ENCODE measurements around the gene PI4KA.

Gene PI4KA

DNA sequence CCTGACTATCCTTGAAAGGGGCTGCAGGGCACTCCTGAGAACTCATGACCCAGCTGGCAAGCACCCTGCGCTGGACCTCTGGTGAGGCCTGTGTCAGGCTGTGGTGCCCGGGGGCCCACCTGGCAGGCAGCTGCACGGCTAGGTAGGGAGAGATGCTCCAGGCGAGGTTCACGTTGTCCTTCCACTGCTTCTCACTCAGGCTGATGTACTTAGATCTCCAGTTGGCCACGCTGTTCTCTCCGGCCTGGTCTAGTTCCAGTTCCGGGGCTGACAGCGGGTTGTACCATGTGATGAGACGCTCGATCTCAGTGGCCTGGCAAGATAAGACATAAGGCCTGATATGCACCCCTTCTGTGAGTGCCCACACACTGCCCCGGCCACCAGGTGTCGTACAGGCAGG, 129.4 kb downstream of the PI4KA start:
- WGBS (ENCODE audit: extremely low coverage, insufficient coverage, insufficient read length): no CpG with 5 or more reads among the region's 13 CpGs

DNA sequence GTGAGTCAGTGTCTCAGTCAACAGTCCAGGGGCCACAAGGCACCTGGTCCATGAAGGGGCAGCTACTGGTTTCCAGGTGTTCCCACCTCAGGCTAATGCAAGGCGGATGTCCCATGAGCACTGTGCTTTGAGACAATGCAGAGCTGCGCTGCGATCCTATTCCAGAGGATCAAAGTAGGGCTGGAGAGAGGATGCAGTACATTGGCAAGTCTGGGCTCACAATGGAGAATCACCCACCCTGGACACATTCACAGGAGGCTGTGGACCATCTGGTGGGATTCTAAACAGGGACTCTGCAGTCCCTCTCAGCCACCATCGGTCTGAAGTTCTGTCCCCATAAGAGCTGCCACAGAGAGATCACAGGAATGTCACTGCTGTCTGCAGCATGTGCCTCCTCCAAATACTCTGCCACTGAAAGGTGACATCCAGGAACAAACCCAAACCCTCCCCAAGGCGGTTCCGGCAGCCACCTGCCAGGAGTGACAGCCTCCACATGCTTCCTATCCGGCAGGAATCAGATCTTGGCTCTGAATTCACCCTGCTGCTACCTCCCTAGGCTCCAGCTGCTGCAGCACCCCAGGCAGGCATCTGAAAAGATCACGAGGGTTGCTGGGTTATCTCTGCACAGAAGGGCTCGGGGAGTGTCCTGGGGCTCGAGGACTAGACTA, 130.0 kb downstream of the PI4KA start:
- H3K18ac ChIP-seq (ENCODE audit: low read length): no peak overlapping the region
- no peak overlapping the region for H3K27ac ChIP-seq (ENCODE audit: low read depth, low read length)
- no peak overlapping the region for H3K4me3 ChIP-seq (ENCODE audit: low read depth, low read length)
- no peak overlapping the region for H3K23ac ChIP-seq (ENCODE audit: low read length)
- H3K36me3 ChIP-seq (ENCODE audit: control insufficient read depth in 1 of 2, insufficient read depth in 2 of 2, low read length in 2 of 2): peaks cover 44 to 46% of the 10 kb centered on the region in 2 experiments
- no peak overlapping the region for H2BK5ac ChIP-seq (ENCODE audit: low read depth, low read length, poor library complexity)
- H3K4me2 ChIP-seq (ENCODE audit: low read length): no peak overlapping the region
- H2AK5ac ChIP-seq (ENCODE audit: low read length): no peak overlapping the region
- no peak overlapping the region for H2BK120ac ChIP-seq (ENCODE audit: insufficient read depth, low read length, poor library complexity)
- no peak overlapping the region for H3K14ac ChIP-seq (ENCODE audit: low read length)
- no peak overlapping the region for H2AFZ ChIP-seq (ENCODE audit: insufficient read depth, low read length, poor library complexity)
- DNase-seq: no peak
- H3K4me1 ChIP-seq (ENCODE audit: control insufficient read depth in 1 of 2, insufficient read depth in 2 of 2, low read length in 2 of 2): no peaks in the 10 kb centered on the region
- no peak overlapping the region for H3K4ac ChIP-seq (ENCODE audit: low read depth, low read length)
- no peaks in the 10 kb centered on the region for H3K27me3 ChIP-seq (ENCODE audit: insufficient read depth, low read length)
- H4K8ac ChIP-seq (ENCODE audit: low read depth, low read length): no peak overlapping the region
- H4K91ac ChIP-seq (ENCODE audit: low read depth, low read length): no peak overlapping the region
- WGBS (ENCODE audit: extremely low coverage, insufficient coverage, insufficient read length): no CpG with 5 or more reads among the region's 10 CpGs
- no peaks in the 10 kb centered on the region for H3K79me2 ChIP-seq (ENCODE audit: control insufficient read depth, insufficient read depth, low read length, poor library complexity)
- H2BK12ac ChIP-seq (ENCODE audit: low read length): no peak overlapping the region
- no peaks in the 10 kb centered on the region for H3K9me3 ChIP-seq (ENCODE audit: insufficient read depth, low read depth, low read length)
- H3K9ac ChIP-seq (ENCODE audit: low read length): no peak overlapping the region
- H4K12ac ChIP-seq (ENCODE audit: low read depth, low read length): no peak overlapping the region
- H3K79me1 ChIP-seq (ENCODE audit: low read length): no peaks in the 10 kb centered on the region

More for the DNA sequence above, 129.4 kb downstream of the PI4KA start:
- no peak for DNase-seq
- H3K9ac ChIP-seq (ENCODE audit: low read length): no peak overlapping the region
- no peak overlapping the region for H2AFZ ChIP-seq (ENCODE audit: insufficient read depth, low read length, poor library complexity)
- no peak overlapping the region for H3K23ac ChIP-seq (ENCODE audit: low read length)
- H2BK120ac ChIP-seq (ENCODE audit: insufficient read depth, low read length, poor library complexity): no peak overlapping the region
- H3K14ac ChIP-seq (ENCODE audit: low read length): no peak overlapping the region
- no peak overlapping the region for H3K27ac ChIP-seq (ENCODE audit: low read depth, low read length)
- H3K18ac ChIP-seq (ENCODE audit: low read length): no peak overlapping the region
- peaks cover 44 to 46% of the 10 kb centered on the region in 2 experiments for H3K36me3 ChIP-seq (ENCODE audit: control insufficient read depth in 1 of 2, insufficient read depth in 2 of 2, low read length in 2 of 2)
- no peaks in the 10 kb centered on the region for H3K9me3 ChIP-seq (ENCODE audit: insufficient read depth, low read depth, low read length)
- no peaks in the 10 kb centered on the region for H3K27me3 ChIP-seq (ENCODE audit: insufficient read depth, low read length)
- no peak overlapping the region for H3K4ac ChIP-seq (ENCODE audit: low read depth, low read length)
- H3K4me2 ChIP-seq (ENCODE audit: low read length): no peak overlapping the region
- H2BK12ac ChIP-seq (ENCODE audit: low read length): no peak overlapping the region
- H3K4me3 ChIP-seq (ENCODE audit: low read depth, low read length): no peak overlapping the region
- H3K79me1 ChIP-seq (ENCODE audit: low read length): no peaks in the 10 kb centered on the region
- no peak overlapping the region for H4K91ac ChIP-seq (ENCODE audit: low read depth, low read length)
- no peak overlapping the region for H4K8ac ChIP-seq (ENCODE audit: low read depth, low read length)
- no peak overlapping the region for H2BK5ac ChIP-seq (ENCODE audit: low read depth, low read length, poor library complexity)
- H4K12ac ChIP-seq (ENCODE audit: low read depth, low read length): no peak overlapping the region
- no peak overlapping the region for H2AK5ac ChIP-seq (ENCODE audit: low read length)
- no peaks in the 10 kb centered on the region for H3K4me1 ChIP-seq (ENCODE audit: control insufficient read depth in 1 of 2, insufficient read depth in 2 of 2, low read length in 2 of 2)
- H3K79me2 ChIP-seq (ENCODE audit: control insufficient read depth, insufficient read depth, low read length, poor library complexity): no peaks in the 10 kb centered on the region

GRCh38 chr22:20727118-20728015, 131.2 kb downstream of the PI4KA start:
- Histone ChIP-seq H2BK120ac (ENCODE audit: insufficient read depth, low read length, poor library complexity) (no peak overlapping the region), H3K4ac (ENCODE audit: low read depth, low read length) (no peak overlapping the region), H3K79me1 (ENCODE audit: low read length) (no peaks in the 10 kb centered on the region), H4K12ac (ENCODE audit: low read depth, low read length) (no peak overlapping the region), H3K9ac (ENCODE audit: low read length) (no peak overlapping the region), H3K4me1 (ENCODE audit: control insufficient read depth in 1 of 2, insufficient read depth in 2 of 2, low read length in 2 of 2) (no peaks in the 10 kb centered on the region), H3K27ac (ENCODE audit: low read depth, low read length) (no peak overlapping the region), H2BK5ac (ENCODE audit: low read depth, low read length, poor library complexity) (no peak overlapping the region), H3K23ac (ENCODE audit: low read length) (no peak overlapping the region), H2BK12ac (ENCODE audit: low read length) (no peak overlapping the region), H4K91ac (ENCODE audit: low read depth, low read length) (no peak overlapping the region), H3K4me3 (ENCODE audit: low read depth, low read length) (no peak overlapping the region), H2AFZ (ENCODE audit: insufficient read depth, low read length, poor library complexity) (no peak overlapping the region), H3K14ac (ENCODE audit: low read length) (no peak overlapping the region), H3K27me3 (ENCODE audit: insufficient read depth, low read length) (no peaks in the 10 kb centered on the region), H3K9me3 (ENCODE audit: insufficient read depth, low read depth, low read length) (no peaks in the 10 kb centered on the region), H3K18ac (ENCODE audit: low read length) (no peak overlapping the region), H3K36me3 (ENCODE audit: control insufficient read depth in 1 of 2, insufficient read depth in 2 of 2, low read length in 2 of 2) (peaks cover 39 to 42% of the 10 kb centered on the region in 2 experiments), H3K79me2 (ENCODE audit: control insufficient read depth, insufficient read depth, low read length, poor library complexity) (no peaks in the 10 kb centered on the region), H2AK5ac (ENCODE audit: low read length) (no peak overlapping the region), H4K8ac (ENCODE audit: low read depth, low read length) (no peak overlapping the region), H3K4me2 (ENCODE audit: low read length) (no peak overlapping the region)
- no peak for DNase-seq
- no CpG with 5 or more reads among the region's 29 CpGs for WGBS (ENCODE audit: extremely low coverage, insufficient coverage, insufficient read length)

- no peak overlapping the region for H4K91ac ChIP-seq (ENCODE audit: low read depth, low read length)
- no peak overlapping the region for H3K23ac ChIP-seq (ENCODE audit: low read length)
- no peaks in the 10 kb centered on the region for H3K27me3 ChIP-seq (ENCODE audit: insufficient read depth, low read length)
- H3K79me1 ChIP-seq (ENCODE audit: low read length): no peaks in the 10 kb centered on the region
- H3K4me2 ChIP-seq (ENCODE audit: low read length): no peak overlapping the region
- H3K9ac ChIP-seq (ENCODE audit: low read length): no peak overlapping the region
- H2BK5ac ChIP-seq (ENCODE audit: low read depth, low read length, poor library complexity): no peak overlapping the region
- H3K36me3 ChIP-seq (ENCODE audit: control insufficient read depth in 1 of 2, insufficient read depth in 2 of 2, low read length in 2 of 2): peaks cover 38% of the 10 kb centered on the region in 2 experiments
- no peak overlapping the region for H2AK5ac ChIP-seq (ENCODE audit: low read length)
- no peak overlapping the region for H2BK12ac ChIP-seq (ENCODE audit: low read length)
- no peak overlapping the region for H3K4me3 ChIP-seq (ENCODE audit: low read depth, low read length)
- H3K27ac ChIP-seq (ENCODE audit: low read depth, low read length): no peak overlapping the region
- no peaks in the 10 kb centered on the region for H3K4me1 ChIP-seq (ENCODE audit: control insufficient read depth in 1 of 2, insufficient read depth in 2 of 2, low read length in 2 of 2)
- WGBS (ENCODE audit: extremely low coverage, insufficient coverage, insufficient read length): no CpG with 5 or more reads among the region's 11 CpGs
- no peaks in the 10 kb centered on the region for H3K79me2 ChIP-seq (ENCODE audit: control insufficient read depth, insufficient read depth, low read length, poor library complexity)
- no peak overlapping the region for H3K14ac ChIP-seq (ENCODE audit: low read length)
- H3K4ac ChIP-seq (ENCODE audit: low read depth, low read length): no peak overlapping the region
- H4K12ac ChIP-seq (ENCODE audit: low read depth, low read length): no peak overlapping the region
- DNase-seq: no peak
- H3K9me3 ChIP-seq (ENCODE audit: insufficient read depth, low read depth, low read length): no peaks in the 10 kb centered on the region
- no peak overlapping the region for H2BK120ac ChIP-seq (ENCODE audit: insufficient read depth, low read length, poor library complexity)
- no peak overlapping the region for H2AFZ ChIP-seq (ENCODE audit: insufficient read depth, low read length, poor library complexity)
- no peak overlapping the region for H3K18ac ChIP-seq (ENCODE audit: low read length)
- H4K8ac ChIP-seq (ENCODE audit: low read depth, low read length): no peak overlapping the region
Measured at GRCh38 chr22:20725987-20726558, 132.5 kb downstream of the PI4KA start.
